ENCODE data around the gene ADGRD1.

GRCh38 chr12:131041216-131041967 lies 87.7 kb downstream of the ADGRD1 start:
- TF ChIP-seq REST (IDR thresholded peaks at IDR 0.05; ENCODE audit: insufficient replicate concordance, low read depth) = no peak
- TF ChIP-seq CTCF (IDR thresholded peaks at IDR 0.05; ENCODE audit: insufficient read depth, low read length) = no peak
- no peak for TF ChIP-seq GABPA (IDR thresholded peaks at IDR 0.05; ENCODE audit: low read depth)
